Measurements from ENCODE around the gene GPR179.
"Not testable (repeated sequence)": the region's sequence is repeated elsewhere in the genome, so short reads cannot be mapped to it uniquely, and the experiment has no call there.

- TF ChIP-seq, protein P1, sequence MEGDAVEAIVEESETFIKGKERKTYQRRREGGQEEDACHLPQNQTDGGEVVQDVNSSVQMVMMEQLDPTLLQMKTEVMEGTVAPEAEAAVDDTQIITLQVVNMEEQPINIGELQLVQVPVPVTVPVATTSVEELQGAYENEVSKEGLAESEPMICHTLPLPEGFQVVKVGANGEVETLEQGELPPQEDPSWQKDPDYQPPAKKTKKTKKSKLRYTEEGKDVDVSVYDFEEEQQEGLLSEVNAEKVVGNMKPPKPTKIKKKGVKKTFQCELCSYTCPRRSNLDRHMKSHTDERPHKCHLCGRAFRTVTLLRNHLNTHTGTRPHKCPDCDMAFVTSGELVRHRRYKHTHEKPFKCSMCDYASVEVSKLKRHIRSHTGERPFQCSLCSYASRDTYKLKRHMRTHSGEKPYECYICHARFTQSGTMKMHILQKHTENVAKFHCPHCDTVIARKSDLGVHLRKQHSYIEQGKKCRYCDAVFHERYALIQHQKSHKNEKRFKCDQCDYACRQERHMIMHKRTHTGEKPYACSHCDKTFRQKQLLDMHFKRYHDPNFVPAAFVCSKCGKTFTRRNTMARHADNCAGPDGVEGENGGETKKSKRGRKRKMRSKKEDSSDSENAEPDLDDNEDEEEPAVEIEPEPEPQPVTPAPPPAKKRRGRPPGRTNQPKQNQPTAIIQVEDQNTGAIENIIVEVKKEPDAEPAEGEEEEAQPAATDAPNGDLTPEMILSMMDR (IDR thresholded peaks at IDR 0.05) = not testable (repeated sequence)
- not testable (repeated sequence) for TF ChIP-seq POLR2A (IDR thresholded peaks at IDR 0.05)
These were observed 54.0 kb downstream of the GPR179 start for GRCh38 chr17:38289760-38290159.

Data from ovary (tissue), 3 donors.